Trophoblast cell (in vitro differentiated cells and primary cell): ENCODE measurements around the gene DNAJC19.

Experiments used
- DNase-seq, 2 donors: peaks; one replicate each; pipeline ENCODE4 v3.0.0-alpha.2; 2016
- H2AFZ ChIP-seq: 2 replicates; pipeline ENCODE4 v1.6.1; 2013; ENCODE audit warnings: low read length, moderate library complexity, mild to moderate bottlenecking; ENCODE audit not compliant: insufficient read depth, poor library complexity
- H2AK5ac ChIP-seq: 2 replicates; pipeline ENCODE4 v1.6.1; 2013; ENCODE audit warnings: mild to moderate bottlenecking, low read length
- H2BK120ac ChIP-seq: 2 replicates; pipeline ENCODE4 v1.6.1; 2013; ENCODE audit warnings: low read length, mild to moderate bottlenecking, moderate library complexity; ENCODE audit not compliant: insufficient read depth, poor library complexity
- H2BK12ac ChIP-seq: 2 replicates; pipeline ENCODE4 v1.6.1; 2013; ENCODE audit warnings: mild to moderate bottlenecking, low read length, moderate library complexity
- H2BK5ac ChIP-seq: 2 replicates; pipeline ENCODE4 v1.6.1; 2013; ENCODE audit warnings: low read length, low read depth, moderate library complexity, mild to moderate bottlenecking; ENCODE audit not compliant: poor library complexity
- H3K14ac ChIP-seq: 2 replicates; pipeline ENCODE4 v1.6.1; 2013; ENCODE audit warnings: mild to moderate bottlenecking, low read length
- H3K18ac ChIP-seq: 2 replicates; pipeline ENCODE4 v1.6.1; 2013; ENCODE audit warnings: mild to moderate bottlenecking, low read length
- H3K23ac ChIP-seq: 2 replicates; pipeline ENCODE4 v1.6.1; 2013; ENCODE audit warnings: low read length
- H3K27ac ChIP-seq: 2 replicates; pipeline ENCODE4 v1.5.1; 2013; ENCODE audit warnings: low read depth, mild to moderate bottlenecking, inconsistent platforms, low read length, moderate library complexity
- H3K27me3 ChIP-seq: 2 replicates; pipeline ENCODE4 v1.6.1; 2013; ENCODE audit warnings: inconsistent platforms, mild to moderate bottlenecking, low read length, moderate library complexity; ENCODE audit not compliant: insufficient read depth
- H3K36me3 ChIP-seq, 2 experiments: 1 replicate in 1 of 2; 2 replicates in 1 of 2; pipeline ENCODE4 v1.6.1; 2013; ENCODE audit warnings: low read length in 2 of 2, mild to moderate bottlenecking in 2 of 2, moderate library complexity in 1 of 2; ENCODE audit not compliant: insufficient read depth in 2 of 2, control insufficient read depth in 1 of 2
- H3K4ac ChIP-seq: 2 replicates; pipeline ENCODE4 v1.6.1; 2013; ENCODE audit warnings: low read depth, mild to moderate bottlenecking, low read length, moderate library complexity
- H3K4me1 ChIP-seq, 2 experiments: 1 replicate in 1 of 2; 2 replicates in 1 of 2; pipeline ENCODE4 v1.6.1; 2013; ENCODE audit warnings: low read length in 2 of 2, mild to moderate bottlenecking in 2 of 2, moderate library complexity in 1 of 2; ENCODE audit not compliant: insufficient read depth in 2 of 2, control insufficient read depth in 1 of 2
- H3K4me2 ChIP-seq: 2 replicates; pipeline ENCODE4 v1.6.1; 2013; ENCODE audit warnings: inconsistent platforms, mild to moderate bottlenecking, low read length, moderate library complexity
- H3K4me3 ChIP-seq: 2 replicates; pipeline ENCODE4 v1.5.1; 2013; ENCODE audit warnings: mild to moderate bottlenecking, low read depth, low read length, inconsistent platforms
- H3K79me1 ChIP-seq: one replicate; pipeline ENCODE4 v1.6.1; 2013; ENCODE audit warnings: low read length
- H3K79me2 ChIP-seq: 2 replicates; pipeline ENCODE4 v1.6.1; 2013; ENCODE audit warnings: low read length, mild to moderate bottlenecking; ENCODE audit not compliant: control insufficient read depth, insufficient read depth, poor library complexity
- H3K9ac ChIP-seq: 2 replicates; pipeline ENCODE4 v1.6.1; 2013; ENCODE audit warnings: mild to moderate bottlenecking, low read length
- H3K9me3 ChIP-seq: 2 replicates; pipeline ENCODE4 v1.6.1; 2013; ENCODE audit warnings: low read depth, mild to moderate bottlenecking, control low read depth, inconsistent platforms, low read length; ENCODE audit not compliant: insufficient read depth
- H4K12ac ChIP-seq: 2 replicates; pipeline ENCODE4 v1.6.1; 2013; ENCODE audit warnings: low read depth, mild to moderate bottlenecking, low read length, moderate library complexity
- H4K8ac ChIP-seq: 2 replicates; pipeline ENCODE4 v1.6.1; 2013; ENCODE audit warnings: low read depth, mild to moderate bottlenecking, low read length, moderate library complexity
- H4K91ac ChIP-seq: one replicate; pipeline ENCODE4 v1.6.1; 2013; ENCODE audit warnings: low read depth, mild to moderate bottlenecking, low read length, moderate library complexity
- WGBS: extraction: QIAGEN DNeasy Blood & Tissue Kit; methylation state at CpG from one replicate; pipeline ENCODE4 v1.1.7; 2013; ENCODE audit warnings: missing lambda C conversion rate; ENCODE audit not compliant: insufficient read length, insufficient coverage; ENCODE audit errors: extremely low coverage; 5-methylcytosine and 5-hydroxymethylcytosine counted together

Gene DNAJC19

DNA sequence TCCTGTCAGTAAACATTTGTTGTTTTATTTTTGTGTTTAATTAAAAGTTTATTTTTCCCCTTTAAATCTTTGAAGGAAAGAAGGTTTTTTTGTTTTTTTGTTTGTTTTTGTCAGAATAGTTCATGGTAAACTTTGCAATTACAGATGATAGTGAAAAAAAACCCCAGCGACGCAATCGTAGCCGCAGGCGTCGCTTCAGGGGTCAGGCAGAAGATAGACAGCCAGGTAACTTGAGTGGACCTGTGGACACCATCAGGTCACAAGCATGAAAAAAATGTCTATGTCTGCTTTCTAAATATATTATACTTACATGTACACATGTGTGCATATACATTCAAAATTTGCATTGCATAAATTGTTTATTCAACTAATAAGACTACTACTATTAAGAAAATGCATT lies 18.6 kb downstream of the DNAJC19 start:
- H2BK120ac ChIP-seq: no peak overlapping the region
- no peak overlapping the region for H4K8ac ChIP-seq
- no peak overlapping the region for H3K23ac ChIP-seq
- DNase-seq: peak; percentile 90 to 97
- no peaks in the 10 kb centered on the region for H3K79me1 ChIP-seq
- H3K27ac ChIP-seq: no peak overlapping the region
- no peaks in the 10 kb centered on the region for H3K27me3 ChIP-seq
- no peaks in the 10 kb centered on the region for H3K79me2 ChIP-seq
- no peaks in the 10 kb centered on the region for H3K9me3 ChIP-seq
- no peaks in the 10 kb centered on the region for H3K4me1 ChIP-seq
- peaks cover 10 to 17% of the 10 kb centered on the region in 2 experiments for H3K36me3 ChIP-seq
- H3K4ac ChIP-seq: no peak overlapping the region
- no peak overlapping the region for H3K4me3 ChIP-seq
- H3K14ac ChIP-seq: no peak overlapping the region
- no peak overlapping the region for H3K9ac ChIP-seq
- H2AK5ac ChIP-seq: no peak overlapping the region
- H2AFZ ChIP-seq: no peak overlapping the region
- no peak overlapping the region for H3K18ac ChIP-seq
- no peak overlapping the region for H2BK12ac ChIP-seq
- no peak overlapping the region for H4K12ac ChIP-seq
- no CpG with 5 or more reads among the region's 6 CpGs for WGBS
- H3K4me2 ChIP-seq: no peak overlapping the region
- no peak overlapping the region for H4K91ac ChIP-seq
- no peak overlapping the region for H2BK5ac ChIP-seq

DNA sequence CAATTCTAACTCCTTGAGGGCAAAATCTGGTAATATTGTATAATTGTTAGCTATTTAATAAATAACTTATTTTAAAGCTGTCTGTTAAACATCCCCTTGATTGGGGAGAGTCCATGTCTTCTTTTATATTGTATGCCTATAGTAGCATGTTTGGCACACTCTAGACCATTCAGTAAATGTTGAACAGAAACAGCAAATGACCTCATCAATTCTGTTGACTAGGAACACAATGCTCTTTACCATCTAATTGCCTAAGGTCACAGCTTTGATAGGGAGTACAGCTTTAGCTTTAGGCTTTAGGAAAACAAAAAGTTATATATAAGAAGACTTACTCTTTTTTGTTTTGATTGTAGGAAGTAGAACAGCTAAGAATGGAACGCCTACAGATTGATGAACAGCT lies 27.0 kb downstream of the DNAJC19 start:
- no peak overlapping the region for H4K91ac ChIP-seq
- H3K79me1 ChIP-seq: no peaks in the 10 kb centered on the region
- H4K12ac ChIP-seq: no peak overlapping the region
- no peak overlapping the region for H3K4me3 ChIP-seq
- H3K79me2 ChIP-seq: no peaks in the 10 kb centered on the region
- H3K9ac ChIP-seq: no peak overlapping the region
- no peak overlapping the region for H3K4ac ChIP-seq
- no peak overlapping the region for H3K14ac ChIP-seq
- H3K9me3 ChIP-seq: no peaks in the 10 kb centered on the region
- no peak overlapping the region for H2AK5ac ChIP-seq
- H2BK12ac ChIP-seq: no peak overlapping the region
- H2BK5ac ChIP-seq: no peak overlapping the region
- peaks cover 11 to 13% of the 10 kb centered on the region in 2 experiments for H3K36me3 ChIP-seq
- no peak overlapping the region for H4K8ac ChIP-seq
- no peaks in the 10 kb centered on the region for H3K27me3 ChIP-seq
- no peak overlapping the region for H3K18ac ChIP-seq
- WGBS: no CpG with 5 or more reads among the region's 1 CpG
- no peak overlapping the region for H3K27ac ChIP-seq
- no peak overlapping the region for H2BK120ac ChIP-seq
- H3K23ac ChIP-seq: no peak overlapping the region
- no peaks in the 10 kb centered on the region for H3K4me1 ChIP-seq
- H3K4me2 ChIP-seq: no peak overlapping the region
- no peak overlapping the region for H2AFZ ChIP-seq
- DNase-seq: no peak

DNA sequence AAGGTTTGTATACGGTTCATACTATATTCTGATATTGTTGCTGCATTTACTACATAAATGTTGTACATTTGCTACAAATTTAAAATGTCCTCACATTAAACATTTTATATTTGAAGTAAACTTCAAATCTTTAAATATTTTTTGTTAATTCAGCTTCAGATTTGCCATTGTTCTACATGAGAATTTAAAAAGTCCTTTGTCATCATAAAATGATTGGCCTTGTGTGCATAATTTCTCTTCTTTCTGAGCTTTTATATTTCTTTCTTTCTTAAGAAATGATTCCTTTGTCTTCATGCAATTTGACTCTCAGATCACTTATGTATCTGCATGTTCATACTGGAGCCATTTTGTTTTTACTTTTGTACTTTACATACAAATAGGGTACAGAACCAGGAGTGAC lies 28.0 kb downstream of the DNAJC19 start:
- Histone ChIP-seq H3K14ac (no peak overlapping the region), H3K4me2 (no peak overlapping the region), H3K4me1 (no peaks in the 10 kb centered on the region), H4K91ac (no peak overlapping the region), H3K27me3 (no peaks in the 10 kb centered on the region), H3K23ac (no peak overlapping the region), H2BK5ac (no peak overlapping the region), H3K4me3 (no peak overlapping the region), H3K27ac (no peak overlapping the region), H2BK120ac (no peak overlapping the region), H3K4ac (no peak overlapping the region), H2BK12ac (no peak overlapping the region), H4K12ac (no peak overlapping the region), H2AK5ac (no peak overlapping the region), H3K36me3 (peaks cover 11 to 13% of the 10 kb centered on the region in 2 experiments), H2AFZ (no peak overlapping the region), H4K8ac (no peak overlapping the region), H3K9ac (no peak overlapping the region), H3K18ac (no peak overlapping the region), H3K79me2 (no peaks in the 10 kb centered on the region), H3K9me3 (no peaks in the 10 kb centered on the region), H3K79me1 (no peaks in the 10 kb centered on the region)
- no CpG with 5 or more reads among the region's 1 CpG for whole genome bisulfite sequencing
- DNase-seq: no peak

DNA sequence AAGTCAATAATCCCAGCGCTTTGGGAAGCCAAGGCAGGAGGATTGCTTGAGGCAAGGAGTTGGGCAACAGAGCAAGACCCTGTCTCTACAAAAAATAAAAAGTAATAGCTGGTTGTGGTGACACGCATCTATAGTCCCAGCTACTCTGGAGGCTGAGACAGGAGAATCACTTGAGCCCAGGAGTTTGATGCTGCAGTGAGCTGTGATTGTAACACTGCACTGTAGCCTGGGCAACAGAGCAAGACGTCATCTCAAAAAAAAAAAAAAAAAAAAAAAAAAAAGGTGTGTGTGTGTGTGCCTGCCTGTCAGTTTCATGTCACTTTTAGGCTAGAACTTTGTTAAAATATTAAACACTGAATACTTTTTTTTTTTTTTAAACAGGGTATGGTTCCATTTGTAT lies 28.4 kb downstream of the DNAJC19 start:
- H3K4me3 ChIP-seq: no peak overlapping the region
- no peak for DNase-seq
- no CpG with 5 or more reads among the region's 3 CpGs for WGBS
- H4K91ac ChIP-seq: no peak overlapping the region
- H2BK5ac ChIP-seq: no peak overlapping the region
- no peak overlapping the region for H3K9ac ChIP-seq
- no peak overlapping the region for H4K8ac ChIP-seq
- no peak overlapping the region for H2BK12ac ChIP-seq
- H3K79me2 ChIP-seq: no peaks in the 10 kb centered on the region
- no peaks in the 10 kb centered on the region for H3K4me1 ChIP-seq
- no peak overlapping the region for H2AFZ ChIP-seq
- H4K12ac ChIP-seq: no peak overlapping the region
- no peak overlapping the region for H3K4me2 ChIP-seq
- H3K79me1 ChIP-seq: no peaks in the 10 kb centered on the region
- H3K27ac ChIP-seq: no peak overlapping the region
- H3K36me3 ChIP-seq: peaks cover 13 to 14% of the 10 kb centered on the region in 2 experiments
- H3K27me3 ChIP-seq: no peaks in the 10 kb centered on the region
- no peaks in the 10 kb centered on the region for H3K9me3 ChIP-seq
- H3K14ac ChIP-seq: no peak overlapping the region
- no peak overlapping the region for H2BK120ac ChIP-seq
- H2AK5ac ChIP-seq: no peak overlapping the region
- H3K18ac ChIP-seq: no peak overlapping the region
- H3K4ac ChIP-seq: no peak overlapping the region
- no peak overlapping the region for H3K23ac ChIP-seq
